SU-DHL-6 (cell line): Measurements from ENCODE around the gene DACT3.

Source experiments
- EZH2phosphoT487 ChIP-seq: fragments of 200-600 bp; sonication (generic), shearing (Covaris generic); conservative IDR thresholded peaks from 2 replicates; pipeline ENCODE4 v1.6.1; 2018; ENCODE audit warnings: mild to moderate bottlenecking, antibody characterized with exemption, low read length, moderate library complexity, mixed read lengths
- TF ChIP-seq, protein P1 (sequence below): fragments of 200-600 bp; sonication (generic); IDR thresholded peaks from one replicate; pipeline ENCODE4 v1.5.1; 2017; ENCODE audit warnings: antibody characterized with exemption, mild to moderate bottlenecking, low read length, moderate library complexity; ENCODE audit not compliant: insufficient read depth, poor library complexity, severe bottlenecking

DNA sequence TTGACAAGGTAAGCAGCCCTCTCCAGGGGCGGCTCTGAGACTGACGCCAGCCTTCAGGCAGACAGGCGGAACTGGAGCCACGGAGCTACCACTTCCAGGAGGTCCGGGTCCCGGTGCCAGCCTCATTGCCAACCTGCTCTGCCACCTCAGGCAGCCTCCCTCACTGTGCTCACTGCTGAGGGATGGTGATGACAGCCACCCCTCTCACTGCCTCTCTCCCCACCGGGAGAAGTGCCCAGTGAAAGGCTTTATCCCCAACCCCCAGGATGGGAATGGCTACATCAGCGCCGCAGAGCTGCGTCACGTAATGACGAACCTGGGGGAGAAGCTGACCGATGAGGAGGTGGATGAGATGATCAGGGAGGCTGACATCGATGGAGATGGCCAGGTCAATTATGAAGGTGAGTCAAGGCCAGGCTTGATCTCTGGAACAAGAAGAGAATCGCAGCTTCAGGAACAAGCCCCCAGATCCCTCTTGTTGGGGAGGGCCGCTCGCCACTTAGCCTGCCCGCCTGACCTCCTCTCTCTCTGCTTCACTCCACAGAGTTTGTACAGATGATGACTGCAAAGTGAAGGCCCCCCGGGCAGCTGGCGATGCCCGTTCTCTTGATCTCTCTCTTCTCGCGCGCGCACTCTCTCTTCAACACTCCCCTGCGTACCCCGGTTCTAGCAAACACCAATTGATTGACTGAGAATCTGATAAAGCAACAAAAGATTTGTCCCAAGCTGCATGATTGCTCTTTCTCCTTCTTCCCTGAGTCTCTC, 52.2 kb downstream of the DACT3 start:
- TF ChIP-seq, protein P1, sequence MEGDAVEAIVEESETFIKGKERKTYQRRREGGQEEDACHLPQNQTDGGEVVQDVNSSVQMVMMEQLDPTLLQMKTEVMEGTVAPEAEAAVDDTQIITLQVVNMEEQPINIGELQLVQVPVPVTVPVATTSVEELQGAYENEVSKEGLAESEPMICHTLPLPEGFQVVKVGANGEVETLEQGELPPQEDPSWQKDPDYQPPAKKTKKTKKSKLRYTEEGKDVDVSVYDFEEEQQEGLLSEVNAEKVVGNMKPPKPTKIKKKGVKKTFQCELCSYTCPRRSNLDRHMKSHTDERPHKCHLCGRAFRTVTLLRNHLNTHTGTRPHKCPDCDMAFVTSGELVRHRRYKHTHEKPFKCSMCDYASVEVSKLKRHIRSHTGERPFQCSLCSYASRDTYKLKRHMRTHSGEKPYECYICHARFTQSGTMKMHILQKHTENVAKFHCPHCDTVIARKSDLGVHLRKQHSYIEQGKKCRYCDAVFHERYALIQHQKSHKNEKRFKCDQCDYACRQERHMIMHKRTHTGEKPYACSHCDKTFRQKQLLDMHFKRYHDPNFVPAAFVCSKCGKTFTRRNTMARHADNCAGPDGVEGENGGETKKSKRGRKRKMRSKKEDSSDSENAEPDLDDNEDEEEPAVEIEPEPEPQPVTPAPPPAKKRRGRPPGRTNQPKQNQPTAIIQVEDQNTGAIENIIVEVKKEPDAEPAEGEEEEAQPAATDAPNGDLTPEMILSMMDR = no peak
- TF ChIP-seq EZH2phosphoT487 = no peak
